ENCODE results near the gene LSAMP.

The LSAMP gene

GRCh38 chr3:116356056-116356455 lies 89.2 kb downstream of the LSAMP start:
- DNase-seq (ENCODE audit: low read depth) = no peak

GRCh38 chr3:116354382-116354781 lies 90.9 kb downstream of the LSAMP start:
- no peak for DNase-seq (ENCODE audit: low read depth)

- no peak for DNase-seq (ENCODE audit: low read depth)
Measured at GRCh38 chr3:116350119-116350733, 95.1 kb downstream of the LSAMP start.

- no peak for DNase-seq (ENCODE audit: low read depth)
Measured at GRCh38 chr3:116348216-116348615, 97.1 kb downstream of the LSAMP start.

GRCh38 chr3:116342499-116342898 lies 102.8 kb downstream of the LSAMP start:
- no peak for DNase-seq (ENCODE audit: low read depth)

GRCh38 chr3:116341899-116342298 lies 103.4 kb downstream of the LSAMP start:
- DNase-seq (ENCODE audit: low read depth) = no peak

- no peak for DNase-seq (ENCODE audit: low read depth)
Measured at GRCh38 chr3:116341381-116341780, 103.9 kb downstream of the LSAMP start.

GRCh38 chr3:116340680-116341216 lies 104.5 kb downstream of the LSAMP start:
- DNase-seq (ENCODE audit: low read depth) = no peak

- no peak for DNase-seq (ENCODE audit: low read depth)
Measured at GRCh38 chr3:116339441-116340028, 105.8 kb downstream of the LSAMP start.

- no peak for DNase-seq (ENCODE audit: low read depth)
Measured at GRCh38 chr3:116338713-116339112, 106.6 kb downstream of the LSAMP start.

- DNase-seq (ENCODE audit: low read depth) = no peak
Measured at GRCh38 chr3:116337229-116337628, 108.1 kb downstream of the LSAMP start.

- no peak for DNase-seq (ENCODE audit: low read depth)
Measured at GRCh38 chr3:116331380-116331779, 113.9 kb downstream of the LSAMP start.

GRCh38 chr3:116322750-116323375 lies 122.4 kb downstream of the LSAMP start:
- no peak for DNase-seq (ENCODE audit: low read depth)

- DNase-seq (ENCODE audit: low read depth) = no peak
Measured at GRCh38 chr3:116318370-116318769, 126.9 kb downstream of the LSAMP start.

- DNase-seq (ENCODE audit: low read depth) = no peak
Measured at GRCh38 chr3:116316771-116317170, 128.5 kb downstream of the LSAMP start.

GRCh38 chr3:116314476-116314875 lies 130.8 kb downstream of the LSAMP start:
- no peak for DNase-seq (ENCODE audit: low read depth)

- DNase-seq (ENCODE audit: low read depth) = no peak
Measured at GRCh38 chr3:116306720-116307119, 138.6 kb downstream of the LSAMP start.

- DNase-seq (ENCODE audit: low read depth) = no peak
Measured at GRCh38 chr3:116306149-116306548, 139.1 kb downstream of the LSAMP start.

GRCh38 chr3:116302087-116302747 lies 143.1 kb downstream of the LSAMP start:
- DNase-seq (ENCODE audit: low read depth) = no peak

GRCh38 chr3:116301422-116301821 lies 143.9 kb downstream of the LSAMP start:
- no peak for DNase-seq (ENCODE audit: low read depth)

GRCh38 chr3:116300226-116300625 lies 145.1 kb downstream of the LSAMP start:
- DNase-seq (ENCODE audit: low read depth) = no peak

GRCh38 chr3:116299646-116300081 lies 145.6 kb downstream of the LSAMP start:
- no peak for DNase-seq (ENCODE audit: low read depth)

- no peak for DNase-seq (ENCODE audit: low read depth)
Measured at GRCh38 chr3:116298151-116298550, 147.1 kb downstream of the LSAMP start.
